Neural progenitor cell (in vitro differentiated cells): ENCODE measurements around the gene FRAT1. TPM values are rescaled to one million over a fixed set of nuclear protein-coding genes. Genes with fewer than 3 reads are reported as not detected.

ENCODE experiments used
- DNase-seq: peaks from one replicate; pipeline ENCODE4 v3.0.0-alpha.2; 2016; ENCODE audit warnings: low spot score
- H2AFZ ChIP-seq: fragments of 200-600 bp; sonication (generic); replicated peaks from 2 replicates; pipeline ENCODE4 v1.6.1; 2016; ENCODE audit warnings: antibody characterized with exemption
- H3F3A ChIP-seq: fragments of 200-600 bp; sonication (generic); 2 replicates; pipeline ENCODE4 v1.6.1; 2016; ENCODE audit warnings: antibody characterized with exemption, low read depth
- H3K27ac ChIP-seq: fragments of 200-600 bp; sonication (generic); 2 replicates; pipeline ENCODE4 v1.5.1; 2016; ENCODE audit warnings: mild to moderate bottlenecking
- H3K27me3 ChIP-seq: fragments of 200-600 bp; sonication (generic); 2 replicates; pipeline ENCODE4 v1.6.1; 2016; ENCODE audit warnings: mild to moderate bottlenecking, moderate library complexity
- H3K36me3 ChIP-seq: fragments of 200-600 bp; sonication (generic); 2 replicates; pipeline ENCODE4 v1.5.1; 2016
- H3K4me1 ChIP-seq: fragments of 200-600 bp; sonication (generic); 2 replicates; pipeline ENCODE4 v1.6.1; 2016; ENCODE audit warnings: mixed run types
- H3K4me2 ChIP-seq: fragments of 200-600 bp; sonication (generic); 2 replicates; pipeline ENCODE4 v1.6.1; 2016
- H3K4me3 ChIP-seq: fragments of 200-600 bp; sonication (generic); 2 replicates; pipeline ENCODE4 v1.5.1; 2016
- H3K79me2 ChIP-seq: fragments of 200-600 bp; sonication (generic); 2 replicates; pipeline ENCODE4 v1.6.1; 2016; ENCODE audit warnings: low read depth
- H3K9ac ChIP-seq: fragments of 200-600 bp; sonication (generic); 2 replicates; pipeline ENCODE4 v1.6.1; 2016
- H3K9me3 ChIP-seq: fragments of 200-600 bp; sonication (generic); 2 replicates; pipeline ENCODE4 v1.5.1; 2016; ENCODE audit warnings: low read depth
- H4K20me1 ChIP-seq: fragments of 200-600 bp; sonication (generic); 2 replicates; pipeline ENCODE4 v1.6.1; 2016; ENCODE audit warnings: low read depth
- H3K27ac Mint-ChIP-seq: 3 replicates; pipeline ENCODE4 v1.8.0; 2021; ENCODE audit warnings: mixed read lengths
- H3K27me3 Mint-ChIP-seq: 2 replicates; pipeline ENCODE4 v1.8.0; 2022; ENCODE audit warnings: low read depth, mild to moderate bottlenecking, inconsistent platforms, moderate library complexity, mixed read lengths; ENCODE audit not compliant: insufficient read depth
- H3K36me3 Mint-ChIP-seq: 3 replicates; pipeline ENCODE4 v1.8.0; 2021; ENCODE audit warnings: mixed read lengths
- H3K4me1 Mint-ChIP-seq: 3 replicates; pipeline ENCODE4 v1.8.0; 2021; ENCODE audit warnings: mixed read lengths
- H3K4me3 Mint-ChIP-seq: 3 replicates; pipeline ENCODE4 v1.8.0; 2021; ENCODE audit warnings: mild to moderate bottlenecking, moderate library complexity, mixed read lengths
- H3K9me3 Mint-ChIP-seq: 3 replicates; pipeline ENCODE4 v1.8.0; 2020; ENCODE audit warnings: mixed read lengths
- CTCF ChIP-seq: fragments of 200-600 bp; sonication (generic); IDR thresholded peaks from 2 replicates; pipeline ENCODE4 v1.5.1; 2017; ENCODE audit warnings: antibody characterized with exemption, mild to moderate bottlenecking
- EZH2 ChIP-seq: fragments of 200-600 bp; sonication (generic); IDR thresholded peaks from 2 replicates; pipeline ENCODE4 v1.6.1; 2017; ENCODE audit warnings: antibody characterized with exemption, mild to moderate bottlenecking, moderate library complexity
- EZH2phosphoT487 ChIP-seq: fragments of 200-600 bp; sonication (generic); IDR thresholded peaks from 2 replicates; pipeline ENCODE4 v1.6.1; 2017; ENCODE audit warnings: antibody characterized with exemption
- total RNA-seq: library from RNA; depleted of rRNA; stranded (reverse); fragments of >200 nt; gene quantifications from 2 replicates; pipeline ENCODE4 v1.2.3, GENCODE V29; 2015; ENCODE audit warnings: low replicate concordance

FRAT1 gene
- total RNA-seq, 1 donor from 2014 or later: 2.0 TPM

- TF ChIP-seq EZH2: no peak
- no peak for TF ChIP-seq EZH2phosphoT487
- TF ChIP-seq CTCF: no peak
- H3K27ac Mint-ChIP-seq: no peak overlapping the region
- Histone ChIP-seq H3K4me1 (peaks cover 45% of the 10 kb centered on the region), H4K20me1 (peaks cover 35% of the 10 kb centered on the region), H3K4me2 (peak overlapping the region; percentile 98), H3K4me3 (peak overlapping the region; percentile 37), H3K79me2 (peaks cover 29% of the 10 kb centered on the region), H3F3A (peaks cover 61% of the 10 kb centered on the region), H2AFZ (no peak overlapping the region), H3K36me3 (no peaks in the 10 kb centered on the region), H3K9me3 (no peaks in the 10 kb centered on the region), H3K9ac (no peak overlapping the region), H3K27me3 (no peaks in the 10 kb centered on the region), H3K27ac (peak overlapping the region; percentile 89)
- peaks cover 42% of the 10 kb centered on the region for H3K4me1 Mint-ChIP-seq
- H3K4me3 Mint-ChIP-seq: peak overlapping the region; percentile 79
- H3K9me3 Mint-ChIP-seq: no peaks in the 10 kb centered on the region
- peaks cover 30% of the 10 kb centered on the region for H3K27me3 Mint-ChIP-seq
- no peak for DNase-seq
- H3K36me3 Mint-ChIP-seq: no peaks in the 10 kb centered on the region
Observed at GRCh38 chr10:97336446-97336845, 17.4 kb downstream of the FRAT1 start.

- TF ChIP-seq EZH2phosphoT487: peak; percentile 93
- no peak for TF ChIP-seq CTCF
- no peak for TF ChIP-seq EZH2
- Histone ChIP-seq H3K4me1 (peaks cover 46% of the 10 kb centered on the region), H2AFZ (no peak overlapping the region), H3K27me3 (no peaks in the 10 kb centered on the region), H3K36me3 (no peaks in the 10 kb centered on the region), H3K4me3 (peak overlapping the region; percentile 37), H3K4me2 (peak overlapping the region; percentile 98), H3F3A (peaks cover 61% of the 10 kb centered on the region), H3K9ac (no peak overlapping the region), H3K79me2 (peaks cover 22% of the 10 kb centered on the region), H4K20me1 (peaks cover 27% of the 10 kb centered on the region), H3K9me3 (no peaks in the 10 kb centered on the region), H3K27ac (peak overlapping the region; percentile 98)
- H3K27me3 Mint-ChIP-seq: peaks cover 27% of the 10 kb centered on the region
- peak; percentile 94 for DNase-seq
- no peaks in the 10 kb centered on the region for H3K36me3 Mint-ChIP-seq
- peaks cover 38% of the 10 kb centered on the region for H3K4me1 Mint-ChIP-seq
- no peak overlapping the region for H3K27ac Mint-ChIP-seq
- H3K4me3 Mint-ChIP-seq: peak overlapping the region; percentile 79
- H3K9me3 Mint-ChIP-seq: no peaks in the 10 kb centered on the region
Observed at GRCh38 chr10:97336942-97337831, 18.1 kb downstream of the FRAT1 start.

GRCh38 chr10:97338041-97338440, 19.0 kb downstream of the FRAT1 start:
- no peaks in the 10 kb centered on the region for H3K9me3 Mint-ChIP-seq
- H3K4me3 Mint-ChIP-seq: peak overlapping the region; percentile 79
- Histone ChIP-seq H3K9me3 (no peaks in the 10 kb centered on the region), H3K4me2 (peak overlapping the region; percentile 98), H3K9ac (no peak overlapping the region), H3K36me3 (no peaks in the 10 kb centered on the region), H4K20me1 (peaks cover 19% of the 10 kb centered on the region), H3K4me3 (peak overlapping the region; percentile 31), H3K27me3 (no peaks in the 10 kb centered on the region), H3K79me2 (peaks cover 13% of the 10 kb centered on the region), H2AFZ (no peak overlapping the region), H3F3A (peaks cover 54% of the 10 kb centered on the region), H3K27ac (peak overlapping the region; percentile 98), H3K4me1 (peaks cover 38% of the 10 kb centered on the region)
- no peaks in the 10 kb centered on the region for H3K36me3 Mint-ChIP-seq
- H3K27ac Mint-ChIP-seq: no peak overlapping the region
- H3K27me3 Mint-ChIP-seq: peaks cover 20% of the 10 kb centered on the region
- TF ChIP-seq CTCF (no peak), EZH2phosphoT487 (no peak), EZH2 (no peak)
- peak; percentile 62 for DNase-seq
- peaks cover 29% of the 10 kb centered on the region for H3K4me1 Mint-ChIP-seq
